IMR-90 (cell line): Measurements from ENCODE around the gene MRTFA. TPM values are rescaled to one million over a fixed set of nuclear protein-coding genes. Genes with fewer than 3 reads are reported as not detected.

Source experiments
- ATAC-seq: fragments of 200-7000 bp; cut with Tn5 transposase; 2 replicates; pipeline ENCODE4 v1.9.1; 2020; ENCODE audit warnings: low read depth, mild to moderate bottlenecking, moderate library complexity
- BruUV-seq: library from RNA; stranded (reverse); fragments of 400-500 nt; replicated peaks from 2 replicates; lab custom pipeline; 2021; lab: Mats Ljungman, UMichigan
- CTCF ChIA-PET: fragments of 300-600 bp; formaldehyde crosslinking; extraction: SDS; loops from one replicate; lab custom pipeline; 2021; ENCODE audit warnings: antibody characterized with exemption; lab: Yijun Ruan, JAX
- POLR2A ChIA-PET: fragments of 300-600 bp; sonication (Branson Sonifier 250); formaldehyde crosslinking; loops from one replicate; lab custom pipeline; 2022; ENCODE audit warnings: antibody characterized with exemption; ENCODE audit not compliant: unreplicated experiment; lab: Charles Lee
- DNase-seq: peaks from one replicate; pipeline ENCODE4 v3.0.0; 2013
- H2AFZ ChIP-seq: replicated peaks from 2 replicates; pipeline ENCODE3; 2013; ENCODE audit warnings: low read length, mild to moderate bottlenecking; ENCODE audit not compliant: poor library complexity
- H2AK5ac ChIP-seq: 2 replicates; pipeline ENCODE4 v1.6.1; 2013; ENCODE audit warnings: low read depth, low read length, inconsistent platforms
- H2AK9ac ChIP-seq: replicated peaks from 2 replicates; pipeline ENCODE3; 2013; ENCODE audit warnings: mild to moderate bottlenecking, low read depth, low read length, moderate library complexity; ENCODE audit not compliant: poor library complexity
- H2BK120ac ChIP-seq: 2 replicates; pipeline ENCODE4 v1.6.1; 2013; ENCODE audit warnings: low read depth, low read length, inconsistent platforms
- H2BK15ac ChIP-seq: 3 replicates; pipeline ENCODE4 v1.6.1; 2013; ENCODE audit warnings: low read depth, low read length, inconsistent platforms
- H2BK20ac ChIP-seq: 2 replicates; pipeline ENCODE4 v1.6.1; 2013; ENCODE audit warnings: low read depth, mild to moderate bottlenecking, inconsistent platforms, low read length, moderate library complexity
- H2BK5ac ChIP-seq: 2 replicates; pipeline ENCODE4 v1.6.1; 2013; ENCODE audit warnings: mild to moderate bottlenecking, low read depth, low read length, inconsistent platforms; ENCODE audit not compliant: poor library complexity, severe bottlenecking
- H3K14ac ChIP-seq: replicated peaks from 2 replicates; pipeline ENCODE4 v1.6.1; 2013; ENCODE audit warnings: low read depth, low read length, inconsistent platforms
- H3K18ac ChIP-seq: 2 replicates; pipeline ENCODE4 v1.6.1; 2013; ENCODE audit warnings: low read depth, low read length, control low read depth
- H3K23ac ChIP-seq: 2 replicates; pipeline ENCODE4 v1.6.1; 2013; ENCODE audit warnings: low read depth, low read length, inconsistent platforms
- H3K27ac ChIP-seq: 2 replicates; pipeline ENCODE4 v1.5.1; 2013; ENCODE audit warnings: mild to moderate bottlenecking, control low read depth, low read length; ENCODE audit not compliant: insufficient read depth
- H3K27me3 ChIP-seq: 2 replicates; pipeline ENCODE4 v1.6.1; 2013; ENCODE audit warnings: low read length; ENCODE audit not compliant: control insufficient read depth, insufficient read depth
- H3K36me3 ChIP-seq: 2 replicates; pipeline ENCODE4 v1.6.1; 2013; ENCODE audit warnings: low read length, mixed read lengths; ENCODE audit not compliant: control insufficient read depth, insufficient read depth
- H3K4ac ChIP-seq: 2 replicates; pipeline ENCODE4 v1.6.1; 2013; ENCODE audit warnings: low read depth, low read length, inconsistent platforms
- H3K4me1 ChIP-seq: 2 replicates; pipeline ENCODE4 v1.6.1; 2013; ENCODE audit warnings: low read length, mixed read lengths; ENCODE audit not compliant: control insufficient read depth, insufficient read depth
- H3K4me2 ChIP-seq: 2 replicates; pipeline ENCODE4 v1.6.1; 2013; ENCODE audit warnings: low read depth, mild to moderate bottlenecking, control low read depth, low read length, moderate library complexity
- H3K4me3 ChIP-seq: 2 replicates; pipeline ENCODE4 v1.5.1; 2013; ENCODE audit warnings: low read depth, mild to moderate bottlenecking, control low read depth, low read length, moderate library complexity; ENCODE audit not compliant: insufficient read depth
- H3K56ac ChIP-seq: 2 replicates; pipeline ENCODE4 v1.6.1; 2013; ENCODE audit warnings: low read length, inconsistent platforms; ENCODE audit not compliant: insufficient read depth; ENCODE audit errors: extremely low read depth
- H3K79me1 ChIP-seq, 2 experiments: 2 replicates each; pipeline ENCODE4 v1.6.1; 2013; ENCODE audit warnings: low read length in 2 of 2, inconsistent platforms in 1 of 2, low read depth in 1 of 2
- H3K9ac ChIP-seq: 2 replicates; pipeline ENCODE4 v1.6.1; 2013; ENCODE audit warnings: low read depth, low read length, control low read depth
- H3K9me1 ChIP-seq: 2 replicates; pipeline ENCODE4 v1.6.1; 2013; ENCODE audit warnings: low read length, inconsistent platforms; ENCODE audit not compliant: insufficient read depth
- H3K9me3 ChIP-seq: 2 replicates; pipeline ENCODE4 v1.6.1; 2013; ENCODE audit warnings: low read length; ENCODE audit not compliant: control insufficient read depth, insufficient read depth
- H4K20me1 ChIP-seq: 2 replicates; pipeline ENCODE4 v1.6.1; 2013; ENCODE audit warnings: low read length, inconsistent platforms; ENCODE audit not compliant: insufficient read depth
- H4K5ac ChIP-seq: 2 replicates; pipeline ENCODE4 v1.6.1; 2013; ENCODE audit warnings: mild to moderate bottlenecking, low read depth, low read length, control low read depth
- H4K8ac ChIP-seq, 2 experiments: 2 replicates each; pipeline ENCODE4 v1.6.1; 2013; ENCODE audit warnings: low read depth in 2 of 2, low read length in 2 of 2, control low read depth in 1 of 2, inconsistent platforms in 1 of 2
- H4K91ac ChIP-seq: 2 replicates; pipeline ENCODE4 v1.6.1; 2013; ENCODE audit warnings: low read depth, low read length, inconsistent platforms; ENCODE audit not compliant: insufficient read depth
- MXI1 ChIP-seq: IDR thresholded peaks from 2 replicates; pipeline ENCODE4 v1.6.1; 2012; ENCODE audit warnings: low read depth, mild to moderate bottlenecking, low read length, moderate library complexity, borderline replicate concordance
- NFE2L2 ChIP-seq: fragments of 150-350 bp; IDR thresholded peaks from 2 replicates; pipeline ENCODE4 v1.6.1; 2016; ENCODE audit warnings: low read depth, mild to moderate bottlenecking, low read length
- RAD21 ChIP-seq: IDR thresholded peaks from 2 replicates; pipeline ENCODE4 v1.6.1; 2012; ENCODE audit warnings: low read length, improper control_type of control experiment
- WGBS, 2 experiments: methylation state at CpG; one replicate each; pipeline versions ENCODE4 v1.1.5 to v1.1.7; 2013; ENCODE audit warnings: missing lambda C conversion rate in 2 of 2; ENCODE audit not compliant: insufficient read length in 1 of 2; ENCODE audit errors: extremely low coverage in 2 of 2; 5-methylcytosine and 5-hydroxymethylcytosine counted together
- dilution Hi-C: fragments of 300-500 bp; cut with HindIII; formaldehyde crosslinking; loops from one replicate; pipeline ENCODE4 v1.14.3; 2018; ENCODE audit warnings: low sequenced_read_pairs; ENCODE audit not compliant: unreplicated experiment
- in situ Hi-C: fragments of 300-500 bp; cut with MboI; formaldehyde crosslinking; loops from 3 replicates; pipeline ENCODE4 v1.14.3; 2019; ENCODE audit warnings: low sequenced_read_pairs, inconsistent platforms, mixed read lengths
- intact Hi-C: fragments of 100-400 bp; cut with micrococcal nuclease; formaldehyde crosslinking; loops from 2 replicates; pipeline ENCODE4 v1.10.0; 2022
- polyA plus RNA-seq, 3 experiments: library from polyadenylated mRNA; depleted of rRNA; stranded (reverse); fragments of >200 nt; gene quantifications; 2 replicates each; pipeline ENCODE4 v1.2.3, GENCODE V29; 2012; ENCODE audit warnings: low replicate concordance in 1 of 3
- total RNA-seq: library from RNA; depleted of rRNA; stranded (reverse); fragments of >200 nt; gene quantifications from 2 replicates; pipeline ENCODE4 v1.2.3, GENCODE V29; 2012

MRTFA gene
- total and polyA plus RNA-seq, 2 of the 4 experiments (the other 2 are of a cell fraction) = 12.5 to 17.2 TPM

DNA sequence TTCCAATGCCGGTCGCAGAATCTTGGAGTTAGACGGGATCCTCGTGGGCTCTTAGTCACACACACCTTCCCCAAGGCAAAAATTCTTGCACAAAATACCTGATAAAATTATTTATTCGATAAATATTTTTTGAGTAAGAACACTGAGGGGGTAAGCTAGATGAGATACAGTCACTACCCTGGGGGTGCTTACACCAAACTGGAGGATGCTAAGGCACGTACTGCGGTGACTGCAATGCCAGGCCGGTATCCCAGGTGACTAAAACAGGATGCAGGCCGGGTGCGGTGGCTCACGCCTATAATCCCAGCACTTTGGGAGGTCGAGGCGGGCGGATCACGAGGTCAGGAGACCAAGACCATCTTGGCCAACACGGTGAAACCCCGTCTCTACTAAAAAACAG is 1.7 kb upstream of the MRTFA start:
- peaks cover 16% of the 10 kb centered on the region; the same call in 1 of the 2 replicates for H3K9me1 ChIP-seq
- peak overlapping the region; percentile 88 for H2AFZ ChIP-seq
- ATAC-seq (no peak), DNase-seq (no peak)
- peak overlapping the region; percentile 43; the same call in 1 of the 3 replicates for H2BK15ac ChIP-seq
- no peak overlapping the region for H2BK20ac ChIP-seq
- peaks cover 24% of the 10 kb centered on the region for H4K20me1 ChIP-seq
- TF ChIP-seq MXI1 = no peak
- no peak for TF ChIP-seq NFE2L2
- TF ChIP-seq RAD21 = no peak
- no peak overlapping the region for H3K56ac ChIP-seq
- H3K4me2 ChIP-seq = no peak overlapping the region
- BruUV-seq = no TSS peak
- peaks cover 3 to 38% of the 10 kb centered on the region in 2 experiments for H3K79me1 ChIP-seq
- H3K18ac ChIP-seq = no peak overlapping the region
- intact Hi-C loops (loop anchor here (5.0 kb wide), 2 partner anchors 41 to 106 kb away; no protein-coding TSS in a partner anchor), in situ Hi-C loops (no loop called here), dilution Hi-C loops (no loop called here)
- no peak overlapping the region for H3K4me3 ChIP-seq
- no peaks in the 10 kb centered on the region for H3K27me3 ChIP-seq
- 0 out of 2 replicates have a peak overlapping the region, but pooled peaks have one; percentile 6 for H4K91ac ChIP-seq
- peak overlapping the region; percentile 90; the same call in 1 of the 2 replicates for H3K23ac ChIP-seq
- H3K4ac ChIP-seq = no peak overlapping the region
- no peak overlapping the region for H4K5ac ChIP-seq
- no peak overlapping the region for H3K27ac ChIP-seq
- peak overlapping the region; percentile 27; the same call in 1 of the 2 replicates for H2BK120ac ChIP-seq
- H3K14ac ChIP-seq = no peak overlapping the region
- no peak overlapping the region for H2AK9ac ChIP-seq
- CTCF ChIA-PET = no interaction called here
- peak overlapping the region; percentile 85 for H2AK5ac ChIP-seq
- H3K9ac ChIP-seq = no peak overlapping the region
- WGBS, 2 experiments = 100% methylated on average over 2 of the region's 17 CpGs; no CpG with 5 or more reads in 1 of the 2 experiments
- no peak overlapping the region; a peak in 1 of 4 replicates for H4K8ac ChIP-seq
- POLR2A ChIA-PET = no interaction called here
- H3K36me3 ChIP-seq = no peaks in the 10 kb centered on the region
- no peaks in the 10 kb centered on the region for H3K9me3 ChIP-seq
- peaks cover 7% of the 10 kb centered on the region for H3K4me1 ChIP-seq
- no peak overlapping the region for H2BK5ac ChIP-seq
